Nephron (organoid): Measurements from ENCODE around the gene NOTCH3.

Source experiments
- H3K27ac Mint-ChIP-seq, 3 experiments: 2 replicates each; pipeline ENCODE4 v1.8.0; 2020; ENCODE audit warnings: mixed read lengths in 3 of 3, mild to moderate bottlenecking in 2 of 3, moderate library complexity in 1 of 3
- H3K27me3 Mint-ChIP-seq: 2 replicates; pipeline ENCODE4 v1.8.0; 2021; ENCODE audit warnings: low read depth, mild to moderate bottlenecking, moderate library complexity, mixed read lengths
- H3K36me3 Mint-ChIP-seq: 2 replicates; pipeline ENCODE4 v1.8.0; 2020; ENCODE audit warnings: low read depth, mixed read lengths
- H3K4me1 Mint-ChIP-seq: 2 replicates; pipeline ENCODE4 v1.8.0; 2020; ENCODE audit warnings: mixed read lengths
- H3K4me3 Mint-ChIP-seq, 3 experiments: 2 replicates each; pipeline ENCODE4 v1.8.0; 2020; ENCODE audit warnings: mild to moderate bottlenecking in 3 of 3, mixed read lengths in 3 of 3, moderate library complexity in 2 of 3
- H3K9me3 Mint-ChIP-seq: 2 replicates; pipeline ENCODE4 v1.8.0; 2020; ENCODE audit warnings: mixed read lengths
- CTCF ChIP-seq, 3 experiments: fragments of 200-600 bp; sonication (generic); IDR thresholded peaks; one replicate each; pipeline ENCODE4 v1.5.0; 2021; ENCODE audit warnings: antibody characterized with exemption in 3 of 3; ENCODE audit not compliant: unreplicated experiment in 3 of 3

The NOTCH3 gene

GRCh38 chr19:15113245-15114152 lies 87.3 kb downstream of the NOTCH3 start:
- Mint-ChIP-seq H3K27me3 (no peaks in the 10 kb centered on the region), H3K9me3 (no peaks in the 10 kb centered on the region), H3K4me3 (no peak overlapping the region), H3K36me3 (peaks cover 61% of the 10 kb centered on the region), H3K27ac (no peak overlapping the region), H3K4me1 (no peaks in the 10 kb centered on the region)
- TF ChIP-seq CTCF (IDR thresholded peaks at IDR 0.05; ENCODE audit: unreplicated experiment in 3 of 3): no peak

GRCh38 chr19:15112385-15112784 lies 88.4 kb downstream of the NOTCH3 start:
- Mint-ChIP-seq H3K4me1 (peaks cover 5% of the 10 kb centered on the region), H3K27me3 (no peaks in the 10 kb centered on the region), H3K9me3 (no peaks in the 10 kb centered on the region), H3K4me3 (no peak overlapping the region), H3K27ac (no peak overlapping the region), H3K36me3 (peaks cover 50% of the 10 kb centered on the region)
- no peak for TF ChIP-seq CTCF (IDR thresholded peaks at IDR 0.05; ENCODE audit: unreplicated experiment in 3 of 3)

DNA sequence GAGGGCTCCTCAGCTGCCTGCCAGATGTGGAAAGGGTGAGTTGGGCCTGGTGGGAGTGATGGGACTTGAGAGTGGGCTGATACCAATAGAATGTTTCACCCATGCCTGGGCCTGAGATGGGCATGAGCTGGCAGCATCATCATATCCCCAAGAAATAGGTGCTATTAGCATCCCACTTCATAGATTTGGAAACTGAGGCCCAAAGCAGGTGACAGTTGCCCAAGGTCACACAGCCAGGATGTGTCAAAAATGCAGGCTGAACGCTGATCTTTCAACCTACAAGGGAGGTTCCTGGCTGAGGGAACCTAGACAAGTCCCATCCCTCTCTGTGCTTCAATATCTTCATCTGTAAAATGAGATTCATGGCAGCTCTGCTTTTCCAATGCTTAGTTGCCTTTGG lies 89.0 kb downstream of the NOTCH3 start:
- Mint-ChIP-seq H3K4me3 (peak overlapping the region in 1 of 3 experiments; percentile 61), H3K27me3 (no peaks in the 10 kb centered on the region), H3K4me1 (peaks cover 5% of the 10 kb centered on the region), H3K27ac (no peak overlapping the region), H3K9me3 (no peaks in the 10 kb centered on the region), H3K36me3 (peaks cover 44% of the 10 kb centered on the region)
- TF ChIP-seq CTCF (IDR thresholded peaks at IDR 0.05; ENCODE audit: unreplicated experiment in 3 of 3): no peak

- H3K4me1 Mint-ChIP-seq: peaks cover 10% of the 10 kb centered on the region
- no peaks in the 10 kb centered on the region for H3K27me3 Mint-ChIP-seq
These were observed 90.4 kb downstream of the NOTCH3 start for GRCh38 chr19:15110418-15110815.

DNA sequence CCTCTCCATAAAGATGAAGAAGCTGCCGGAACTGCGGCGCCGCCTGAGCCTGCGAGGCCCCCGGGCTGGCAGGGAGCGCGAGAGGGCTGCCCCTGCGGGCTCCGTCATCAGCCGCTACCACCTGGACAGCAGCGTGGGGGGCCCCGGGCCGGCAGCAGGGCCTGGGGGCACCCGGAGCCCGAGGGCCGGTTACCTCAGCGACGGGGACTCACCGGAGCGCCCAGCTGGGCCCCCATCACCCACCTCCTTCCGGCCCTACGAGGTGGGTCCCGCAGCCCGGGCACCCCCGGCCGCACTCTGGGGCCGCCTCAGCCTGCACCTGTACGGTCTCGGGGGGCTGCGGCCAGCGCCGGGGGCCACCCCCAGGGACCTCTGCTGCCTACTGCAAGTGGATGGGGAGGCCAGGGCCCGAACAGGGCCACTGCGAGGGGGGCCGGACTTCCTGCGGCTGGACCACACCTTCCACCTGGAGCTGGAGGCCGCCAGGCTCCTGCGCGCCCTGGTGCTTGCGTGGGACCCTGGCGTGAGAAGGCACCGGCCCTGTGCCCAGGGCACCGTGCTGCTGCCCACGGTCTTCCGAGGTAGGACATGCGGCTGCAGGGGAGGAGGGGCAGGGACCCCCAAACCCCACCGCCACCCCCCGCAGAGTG lies 90.9 kb downstream of the NOTCH3 start:
- Mint-ChIP-seq H3K36me3 (peaks cover 34% of the 10 kb centered on the region), H3K27me3 (no peaks in the 10 kb centered on the region), H3K27ac (no peak overlapping the region), H3K4me1 (peaks cover 10% of the 10 kb centered on the region), H3K4me3 (no peak overlapping the region), H3K9me3 (peaks cover 4% of the 10 kb centered on the region)
- no peak for TF ChIP-seq CTCF (IDR thresholded peaks at IDR 0.05; ENCODE audit: unreplicated experiment in 3 of 3)

More at GRCh38 chr19:15110418-15110815, 90.4 kb downstream of the NOTCH3 start:
- TF ChIP-seq CTCF (IDR thresholded peaks at IDR 0.05; ENCODE audit: unreplicated experiment in 3 of 3): no peak
- H3K36me3 Mint-ChIP-seq: peaks cover 40% of the 10 kb centered on the region
- H3K9me3 Mint-ChIP-seq: no peaks in the 10 kb centered on the region
- H3K4me3 Mint-ChIP-seq: peak overlapping the region in 1 of 3 experiments; percentile 55
- H3K27ac Mint-ChIP-seq: no peak overlapping the region
